ENCODE data around the gene CELF2.
A peak's percentile ranks its signal among the peaks of the same experiment; 100 is the strongest.

The CELF2 gene

GRCh38 chr10:11146402-11147171, 128.9 kb downstream of the CELF2 start:
- Mint-ChIP-seq H3K4me1 (ENCODE audit: low read depth) (peaks cover 96% of the 10 kb centered on the region), H3K9me3 (no peaks in the 10 kb centered on the region), H3K4me3 (peak overlapping the region; percentile 74), H3K27ac (peak overlapping the region; percentile 93), H3K27me3 (no peaks in the 10 kb centered on the region), H3K36me3 (ENCODE audit: low read depth) (no peaks in the 10 kb centered on the region)
- no peak for DNase-seq

- DNase-seq: no peak
- Mint-ChIP-seq H3K4me1 (ENCODE audit: low read depth) (peaks cover 98% of the 10 kb centered on the region), H3K9me3 (no peaks in the 10 kb centered on the region), H3K27ac (peak overlapping the region; percentile 93), H3K36me3 (ENCODE audit: low read depth) (no peaks in the 10 kb centered on the region), H3K4me3 (peak overlapping the region; percentile 74), H3K27me3 (no peaks in the 10 kb centered on the region)
Measured at GRCh38 chr10:11147722-11148121, 130.1 kb downstream of the CELF2 start.

GRCh38 chr10:11148142-11149028, 130.7 kb downstream of the CELF2 start:
- H3K9me3 Mint-ChIP-seq: no peaks in the 10 kb centered on the region
- peaks cover 97% of the 10 kb centered on the region for H3K4me1 Mint-ChIP-seq (ENCODE audit: low read depth)
- no peaks in the 10 kb centered on the region for H3K27me3 Mint-ChIP-seq
- DNase-seq: no peak
- H3K4me3 Mint-ChIP-seq: peak overlapping the region; percentile 77
- H3K36me3 Mint-ChIP-seq (ENCODE audit: low read depth): no peaks in the 10 kb centered on the region
- H3K27ac Mint-ChIP-seq: peak overlapping the region; percentile 93

GRCh38 chr10:11149807-11150141, 132.1 kb downstream of the CELF2 start:
- Mint-ChIP-seq H3K36me3 (ENCODE audit: low read depth) (no peaks in the 10 kb centered on the region), H3K4me1 (ENCODE audit: low read depth) (peaks cover 99% of the 10 kb centered on the region), H3K9me3 (no peaks in the 10 kb centered on the region), H3K27ac (peak overlapping the region; percentile 93), H3K4me3 (peak overlapping the region; percentile 77), H3K27me3 (no peaks in the 10 kb centered on the region)
- DNase-seq: no peak

- peaks cover 99% of the 10 kb centered on the region for H3K4me1 Mint-ChIP-seq (ENCODE audit: low read depth)
- peak overlapping the region; percentile 77 for H3K4me3 Mint-ChIP-seq
- H3K36me3 Mint-ChIP-seq (ENCODE audit: low read depth): no peaks in the 10 kb centered on the region
- H3K9me3 Mint-ChIP-seq: no peaks in the 10 kb centered on the region
- no peak for DNase-seq
- H3K27me3 Mint-ChIP-seq: no peaks in the 10 kb centered on the region
- H3K27ac Mint-ChIP-seq: peak overlapping the region; percentile 93
Measured at GRCh38 chr10:11150231-11150731, 132.6 kb downstream of the CELF2 start.

GRCh38 chr10:11150879-11151415, 133.3 kb downstream of the CELF2 start:
- no peak for DNase-seq
- peaks cover 97% of the 10 kb centered on the region for H3K4me1 Mint-ChIP-seq (ENCODE audit: low read depth)
- H3K36me3 Mint-ChIP-seq (ENCODE audit: low read depth): no peaks in the 10 kb centered on the region
- no peaks in the 10 kb centered on the region for H3K27me3 Mint-ChIP-seq
- H3K4me3 Mint-ChIP-seq: peak overlapping the region; percentile 77
- peak overlapping the region; percentile 93 for H3K27ac Mint-ChIP-seq
- no peaks in the 10 kb centered on the region for H3K9me3 Mint-ChIP-seq

- no peaks in the 10 kb centered on the region for H3K9me3 Mint-ChIP-seq
- no peak overlapping the region for H3K4me3 Mint-ChIP-seq
- H3K27me3 Mint-ChIP-seq: no peaks in the 10 kb centered on the region
- no peaks in the 10 kb centered on the region for H3K36me3 Mint-ChIP-seq (ENCODE audit: low read depth)
- peaks cover 95% of the 10 kb centered on the region for H3K4me1 Mint-ChIP-seq (ENCODE audit: low read depth)
- no peak overlapping the region for H3K27ac Mint-ChIP-seq
- DNase-seq: no peak
Measured at GRCh38 chr10:11152801-11153200, 135.1 kb downstream of the CELF2 start.

GRCh38 chr10:11153245-11153644, 135.6 kb downstream of the CELF2 start:
- Mint-ChIP-seq H3K4me3 (no peak overlapping the region), H3K9me3 (no peaks in the 10 kb centered on the region), H3K36me3 (ENCODE audit: low read depth) (no peaks in the 10 kb centered on the region), H3K4me1 (ENCODE audit: low read depth) (peaks cover 95% of the 10 kb centered on the region), H3K27me3 (no peaks in the 10 kb centered on the region), H3K27ac (no peak overlapping the region)
- DNase-seq: no peak

- H3K4me3 Mint-ChIP-seq: no peak overlapping the region
- H3K4me1 Mint-ChIP-seq (ENCODE audit: low read depth): peaks cover 95% of the 10 kb centered on the region
- H3K9me3 Mint-ChIP-seq: no peaks in the 10 kb centered on the region
- H3K36me3 Mint-ChIP-seq (ENCODE audit: low read depth): no peaks in the 10 kb centered on the region
- H3K27ac Mint-ChIP-seq: no peak overlapping the region
- no peaks in the 10 kb centered on the region for H3K27me3 Mint-ChIP-seq
- DNase-seq: no peak
Measured at GRCh38 chr10:11153766-11154165, 136.1 kb downstream of the CELF2 start.

GRCh38 chr10:11154333-11154732, 136.7 kb downstream of the CELF2 start:
- peak overlapping the region; percentile 22 for H3K27ac Mint-ChIP-seq

GRCh38 chr10:11154849-11155498, 137.3 kb downstream of the CELF2 start:
- Mint-ChIP-seq H3K4me3 (no peak overlapping the region), H3K36me3 (ENCODE audit: low read depth) (no peaks in the 10 kb centered on the region), H3K27me3 (no peaks in the 10 kb centered on the region), H3K27ac (peak overlapping the region; percentile 22), H3K9me3 (no peaks in the 10 kb centered on the region), H3K4me1 (ENCODE audit: low read depth) (peaks cover 90% of the 10 kb centered on the region)
- no peak for DNase-seq

More at GRCh38 chr10:11154333-11154732, 136.7 kb downstream of the CELF2 start:
- H3K36me3 Mint-ChIP-seq (ENCODE audit: low read depth): no peaks in the 10 kb centered on the region
- H3K4me1 Mint-ChIP-seq (ENCODE audit: low read depth): peaks cover 91% of the 10 kb centered on the region
- no peak overlapping the region for H3K4me3 Mint-ChIP-seq
- no peaks in the 10 kb centered on the region for H3K27me3 Mint-ChIP-seq
- no peaks in the 10 kb centered on the region for H3K9me3 Mint-ChIP-seq
- DNase-seq: no peak

- Mint-ChIP-seq H3K27ac (no peak overlapping the region), H3K36me3 (ENCODE audit: low read depth) (no peaks in the 10 kb centered on the region), H3K27me3 (no peaks in the 10 kb centered on the region), H3K9me3 (no peaks in the 10 kb centered on the region), H3K4me3 (no peak overlapping the region), H3K4me1 (ENCODE audit: low read depth) (peaks cover 88% of the 10 kb centered on the region)
- no peak for DNase-seq
Measured at GRCh38 chr10:11156480-11156879, 138.8 kb downstream of the CELF2 start.

- DNase-seq: no peak
- Mint-ChIP-seq H3K36me3 (ENCODE audit: low read depth) (no peaks in the 10 kb centered on the region), H3K4me3 (no peak overlapping the region), H3K9me3 (no peaks in the 10 kb centered on the region), H3K4me1 (ENCODE audit: low read depth) (peaks cover 88% of the 10 kb centered on the region), H3K27ac (no peak overlapping the region), H3K27me3 (no peaks in the 10 kb centered on the region)
Measured at GRCh38 chr10:11157292-11158076, 139.8 kb downstream of the CELF2 start.

GRCh38 chr10:11158080-11158479, 140.4 kb downstream of the CELF2 start:
- Mint-ChIP-seq H3K36me3 (ENCODE audit: low read depth) (no peaks in the 10 kb centered on the region), H3K27ac (no peak overlapping the region), H3K9me3 (no peaks in the 10 kb centered on the region), H3K4me3 (no peak overlapping the region), H3K27me3 (no peaks in the 10 kb centered on the region), H3K4me1 (ENCODE audit: low read depth) (peaks cover 89% of the 10 kb centered on the region)
- no peak for DNase-seq

Measured in activated T-cell treated with anti-CD3 and anti-CD28 coated beads, Interleukin-2, amount 50 U/mL, for 24 hours (primary cell).